Nucleus accumbens (tissue), 56 donors: ENCODE measurements around the gene TUBA3E.
A peak's percentile ranks its signal among the peaks of the same experiment; 100 is the strongest.
"Not testable (repeated sequence)": the region's sequence is repeated elsewhere in the genome, so short reads cannot be mapped to it uniquely, and the experiment has no call there.

Experiments
- DNase-seq, 56 donors: peaks; one replicate each; lab custom pipeline; 2025; lab: John Stamatoyannopoulos, UW

TUBA3E gene

GRCh38 chr2:130192451-130192850, 5.8 kb downstream of the TUBA3E start:
- DNase-seq: not testable (repeated sequence)

GRCh38 chr2:130191319-130191718, 6.9 kb downstream of the TUBA3E start:
- DNase-seq: not testable (repeated sequence)

GRCh38 chr2:130190237-130190636, 8.0 kb downstream of the TUBA3E start:
- no peak for DNase-seq

GRCh38 chr2:130188958-130189357, 9.3 kb downstream of the TUBA3E start:
- DNase-seq: not testable (repeated sequence)

- not testable (repeated sequence) for DNase-seq
These were observed 10.1 kb downstream of the TUBA3E start for GRCh38 chr2:130187859-130188792.

- DNase-seq: no peak
These were observed 11.0 kb downstream of the TUBA3E start for GRCh38 chr2:130187268-130187667.

- no peak for DNase-seq
These were observed 11.8 kb downstream of the TUBA3E start for GRCh38 chr2:130186391-130186790.

- no peak for DNase-seq
These were observed 12.3 kb downstream of the TUBA3E start for GRCh38 chr2:130185896-130186295.

GRCh38 chr2:130185436-130185835, 12.8 kb downstream of the TUBA3E start:
- no peak for DNase-seq

- DNase-seq: peak in 34 of 56 donors; percentile 7 to 64 (median 26)
These were observed 14.5 kb downstream of the TUBA3E start for GRCh38 chr2:130183512-130184373.

- DNase-seq: peak in 3 of 56 donors; percentile 14 to 20 (median 16)
These were observed 15.3 kb downstream of the TUBA3E start for GRCh38 chr2:130182826-130183511.

GRCh38 chr2:130181880-130182682, 16.2 kb downstream of the TUBA3E start, which contains the start of gene MZT2B:
MZT2B (plus strand) TSS chr2:130182262; CDS start chr2:130182283, 21 bp downstream.
- peak in 54 of 56 donors; percentile 45 to 92 (median 82) for DNase-seq

- peak; percentile 21 to 97 (median 90) for DNase-seq
These were observed 16.8 kb downstream of the TUBA3E start, which contains the start of gene SMPD4 for GRCh38 chr2:130181325-130181879. SMPD4 (minus strand) TSS chr2:130181602; CDS start chr2:130176592, 5,010 bp downstream.

GRCh38 chr2:130180404-130181324, 17.6 kb downstream of the TUBA3E start:
- DNase-seq: not testable (repeated sequence)

GRCh38 chr2:130174866-130175265, 23.4 kb downstream of the TUBA3E start:
- not testable (repeated sequence) for DNase-seq

GRCh38 chr2:130169896-130170295, 28.3 kb downstream of the TUBA3E start:
- DNase-seq: no peak

- DNase-seq: not testable (repeated sequence)
These were observed 29.1 kb downstream of the TUBA3E start for GRCh38 chr2:130169163-130169562.

GRCh38 chr2:130166611-130167010, 31.6 kb downstream of the TUBA3E start:
- DNase-seq: not testable (repeated sequence)
